B cell (primary cell): Measurements from ENCODE around the gene KPNB1. TPM values are rescaled to one million over a fixed set of nuclear protein-coding genes. Genes with fewer than 3 reads are reported as not detected.

Experiments
- ATAC-seq: fragments of 200-7000 bp; cut with Tn5 transposase; one replicate; pipeline ENCODE4 v1.10.0; 2021; ENCODE audit warnings: low read depth, mild to moderate bottlenecking, moderate number of reproducible peaks, moderate library complexity
- CTCF ChIA-PET: fragments of 350-600 bp; sonication (Branson Sonifier 250); formaldehyde crosslinking; loops from one replicate; lab custom pipeline; 2021; ENCODE audit warnings: antibody characterized with exemption, inconsistent platforms; lab: Charles Lee
- POLR2A ChIA-PET: fragments of 350-600 bp; sonication (Branson Sonifier 250); formaldehyde crosslinking; loops from one replicate; lab custom pipeline; 2021; ENCODE audit warnings: antibody characterized with exemption; lab: Charles Lee
- DNase-seq: peaks from one replicate; pipeline ENCODE4 v3.0.0; 2013
- H2AFZ ChIP-seq: 2 replicates; pipeline ENCODE4 v1.6.1; 2012; ENCODE audit warnings: mild to moderate bottlenecking, low read depth, low read length; ENCODE audit not compliant: insufficient read depth, poor library complexity, severe bottlenecking
- H3K27ac ChIP-seq, 2 donors: 1 replicate in 1 of 2; 2 replicates in 1 of 2; pipeline ENCODE4 v1.5.1; 2012 to 2013; ENCODE audit warnings: low read length in 2 of 2, mild to moderate bottlenecking in 2 of 2, moderate library complexity in 1 of 2
- H3K27me3 ChIP-seq, 4 experiments: fragments of 200-600 bp in 1 of 4; sonication (generic) in 1 of 4; replicated peaks in 1 of 4; 1 replicate in 2 of 4; 2 replicates in 2 of 4; pipeline versions ENCODE4 v1.6.1 to v1.7.0; 2013 to 2016; ENCODE audit warnings: low read length in 3 of 4, mild to moderate bottlenecking in 2 of 4, mixed read lengths in 1 of 4, moderate library complexity in 1 of 4; ENCODE audit not compliant: insufficient read depth in 4 of 4, control insufficient read depth in 3 of 4; ENCODE audit errors: control extremely low read depth in 1 of 4
- H3K36me3 ChIP-seq, 2 experiments: replicated peaks in 1 of 2; 1 replicate in 1 of 2; 2 replicates in 1 of 2; pipeline versions ENCODE4 v1.6.1 to v1.7.1; 2013; ENCODE audit warnings: low read length in 1 of 2; ENCODE audit not compliant: insufficient read depth in 2 of 2, control insufficient read depth in 1 of 2; ENCODE audit errors: control extremely low read depth in 1 of 2, extremely low read depth in 1 of 2
- H3K4me1 ChIP-seq, 2 donors: fragments of 200-600 bp in 1 of 2; sonication (generic) in 1 of 2; 1 replicate in 1 of 2; 2 replicates in 1 of 2; pipeline versions ENCODE4 v1.5.1 to v1.6.1; 2013 to 2017; ENCODE audit warnings: low read length in 2 of 2; ENCODE audit not compliant: control insufficient read depth in 2 of 2, insufficient read depth in 2 of 2
- H3K4me2 ChIP-seq: replicated peaks from 2 replicates; pipeline ENCODE3; 2012; ENCODE audit warnings: mild to moderate bottlenecking, low read depth, low read length; ENCODE audit not compliant: poor library complexity, severe bottlenecking
- H3K4me3 ChIP-seq, 5 experiments: fragments of 200-600 bp in 1 of 5; sonication (generic) in 1 of 5; 1 replicate in 3 of 5; 2 replicates in 2 of 5; pipeline versions ENCODE4 v1.5.1 to v1.7.0; 2011 to 2016; ENCODE audit warnings: low read length in 4 of 5, mild to moderate bottlenecking in 4 of 5, low read depth in 2 of 5, control low read depth in 1 of 5, moderate library complexity in 1 of 5; ENCODE audit not compliant: insufficient read depth in 1 of 5; ENCODE audit errors: control extremely low read depth in 1 of 5, extremely low read depth in 1 of 5
- H3K79me2 ChIP-seq: fragments of 200-600 bp; sonication (generic); one replicate; pipeline ENCODE4 v1.6.0; 2016; ENCODE audit warnings: low read length; ENCODE audit not compliant: control insufficient read depth, insufficient read depth
- H3K9ac ChIP-seq: fragments of 200-600 bp; sonication (generic); 2 replicates; pipeline ENCODE4 v1.6.1; 2017; ENCODE audit warnings: mild to moderate bottlenecking, low read length, moderate library complexity
- H3K9me3 ChIP-seq, 3 donors: one replicate each; pipeline versions ENCODE4 v1.6.1 to v1.7.1; 2013; ENCODE audit warnings: low read length in 2 of 3; ENCODE audit not compliant: control insufficient read depth in 2 of 3, insufficient read depth in 1 of 3; ENCODE audit errors: control extremely low read depth in 1 of 3
- H4K20me1 ChIP-seq: 2 replicates; pipeline ENCODE4 v1.6.0; 2012; ENCODE audit warnings: mild to moderate bottlenecking, low read length; ENCODE audit not compliant: insufficient read depth, control insufficient read depth, poor library complexity, severe bottlenecking
- H3K27ac Mint-ChIP-seq: one replicate; pipeline ENCODE4 v1.8.0; 2021; ENCODE audit warnings: mixed read lengths
- H3K27me3 Mint-ChIP-seq: one replicate; pipeline ENCODE4 v1.8.0; 2021; ENCODE audit warnings: mixed read lengths
- H3K4me1 Mint-ChIP-seq: one replicate; pipeline ENCODE4 v1.8.0; 2021; ENCODE audit warnings: mixed read lengths
- H3K4me3 Mint-ChIP-seq: one replicate; pipeline ENCODE4 v1.8.0; 2021; ENCODE audit warnings: mixed read lengths
- H3K9me3 Mint-ChIP-seq: one replicate; pipeline ENCODE4 v1.8.0; 2022; ENCODE audit warnings: mixed read lengths; ENCODE audit not compliant: insufficient read depth
- EZH2 ChIP-seq: IDR thresholded peaks from 2 replicates; pipeline ENCODE4 v1.6.1; 2012; ENCODE audit warnings: borderline replicate concordance, low read depth, mild to moderate bottlenecking, moderate library complexity, low read length; ENCODE audit not compliant: insufficient read depth, poor library complexity, severe bottlenecking
- WGBS: methylation state at CpG from one replicate; pipeline ENCODE4 v1.1.5; 2013; ENCODE audit warnings: missing lambda C conversion rate; ENCODE audit not compliant: insufficient coverage; 5-methylcytosine and 5-hydroxymethylcytosine counted together
- intact Hi-C: fragments of 100-400 bp; cut with micrococcal nuclease; formaldehyde crosslinking; loops from one replicate; pipeline ENCODE4 v1.10.0; 2022
- polyA plus RNA-seq: library from polyadenylated mRNA; depleted of rRNA; stranded (reverse); fragments of >200 nt; gene quantifications from 2 replicates; pipeline ENCODE4 v1.2.3, GENCODE V29; 2012
- total RNA-seq, 2 donors: library from RNA; stranded (reverse); fragments of 120-200 nt in 1 of 2; gene quantifications; 1 replicate in 1 of 2; 2 replicates in 1 of 2; pipeline versions ENCODE4 v1.2.3 to v1.2.4, GENCODE V29; 2013 to 2022
- TF ChIP-seq, protein P1 (sequence below): fragments of 200-600 bp; IDR thresholded peaks from one replicate; pipeline ENCODE4 v1.8.0; 2022; ENCODE audit warnings: antibody characterized with exemption, mild to moderate bottlenecking

Gene KPNB1
- total and polyA plus RNA-seq, 2 donors (not counting 1 experiment from before 2014, with no cell fraction given), result 60.6 to 278 TPM

- Mint-ChIP-seq H3K4me1 (no peaks in the 10 kb centered on the region), H3K9me3 (no peaks in the 10 kb centered on the region), H3K27ac (no peak overlapping the region), H3K27me3 (no peaks in the 10 kb centered on the region), H3K4me3 (no peak overlapping the region)
- no peak overlapping the region for H3K27ac ChIP-seq
- TF ChIP-seq EZH2, result no peak
- TF ChIP-seq, protein P1, sequence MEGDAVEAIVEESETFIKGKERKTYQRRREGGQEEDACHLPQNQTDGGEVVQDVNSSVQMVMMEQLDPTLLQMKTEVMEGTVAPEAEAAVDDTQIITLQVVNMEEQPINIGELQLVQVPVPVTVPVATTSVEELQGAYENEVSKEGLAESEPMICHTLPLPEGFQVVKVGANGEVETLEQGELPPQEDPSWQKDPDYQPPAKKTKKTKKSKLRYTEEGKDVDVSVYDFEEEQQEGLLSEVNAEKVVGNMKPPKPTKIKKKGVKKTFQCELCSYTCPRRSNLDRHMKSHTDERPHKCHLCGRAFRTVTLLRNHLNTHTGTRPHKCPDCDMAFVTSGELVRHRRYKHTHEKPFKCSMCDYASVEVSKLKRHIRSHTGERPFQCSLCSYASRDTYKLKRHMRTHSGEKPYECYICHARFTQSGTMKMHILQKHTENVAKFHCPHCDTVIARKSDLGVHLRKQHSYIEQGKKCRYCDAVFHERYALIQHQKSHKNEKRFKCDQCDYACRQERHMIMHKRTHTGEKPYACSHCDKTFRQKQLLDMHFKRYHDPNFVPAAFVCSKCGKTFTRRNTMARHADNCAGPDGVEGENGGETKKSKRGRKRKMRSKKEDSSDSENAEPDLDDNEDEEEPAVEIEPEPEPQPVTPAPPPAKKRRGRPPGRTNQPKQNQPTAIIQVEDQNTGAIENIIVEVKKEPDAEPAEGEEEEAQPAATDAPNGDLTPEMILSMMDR, result no peak
- no peak overlapping the region for H3K4me3 ChIP-seq
- ATAC-seq (no peak), DNase-seq (no peak)
- peaks cover 24% of the 10 kb centered on the region for H3K79me2 ChIP-seq
- ChIA-PET POLR2A (interaction anchor here (0.6 to 0.7 kb wide), 3 partner anchors 32 to 1554 kb away, joined by 3 to 5 read pairs (median 3); no protein-coding TSS in a partner anchor), CTCF (interaction anchor here (0.5 to 1.2 kb wide), 6 partner anchors 10 to 238 kb away, joined by 3 to 4 read pairs (median 3); no protein-coding TSS in a partner anchor)
- H4K20me1 ChIP-seq, result peaks cover 26% of the 10 kb centered on the region
- H3K9me3 ChIP-seq, result no peaks in the 10 kb centered on the region
- H3K36me3 ChIP-seq, result peaks cover 12 to 94% of the 10 kb centered on the region in 2 experiments
- intact Hi-C loops, result no loop called here
- H3K4me2 ChIP-seq, result no peak overlapping the region
- WGBS, result 71% methylated on average over 1 of the region's 7 CpGs
- H3K27me3 ChIP-seq, result no peaks in the 10 kb centered on the region
- H3K4me1 ChIP-seq, result no peaks in the 10 kb centered on the region
- no peak overlapping the region for H2AFZ ChIP-seq
- no peak overlapping the region for H3K9ac ChIP-seq
Observed at GRCh38 chr17:47676510-47677165, 26.9 kb downstream of the KPNB1 start.

GRCh38 chr17:47678196-47678595, 28.5 kb downstream of the KPNB1 start:
- no peaks in the 10 kb centered on the region for H3K9me3 Mint-ChIP-seq
- Histone ChIP-seq H3K79me2 (peaks cover 16% of the 10 kb centered on the region), H3K27ac (no peak overlapping the region), H4K20me1 (peaks cover 22% of the 10 kb centered on the region), H3K27me3 (no peaks in the 10 kb centered on the region), H3K9ac (no peak overlapping the region), H2AFZ (no peak overlapping the region), H3K4me2 (no peak overlapping the region), H3K4me1 (no peaks in the 10 kb centered on the region), H3K9me3 (no peaks in the 10 kb centered on the region), H3K4me3 (no peak overlapping the region), H3K36me3 (peaks cover 17 to 94% of the 10 kb centered on the region in 2 experiments)
- H3K4me3 Mint-ChIP-seq, result no peak overlapping the region
- intact Hi-C loops, result no loop called here
- H3K4me1 Mint-ChIP-seq, result no peaks in the 10 kb centered on the region
- ChIA-PET CTCF (interaction anchor here (1.1 to 3.3 kb wide), 4 partner anchors 10 to 55 kb away, joined by 3 to 25 read pairs (median 4); partner anchors contain the start of gene TBX21), POLR2A (no interaction called here)
- DNase-seq, result no peak
- no peaks in the 10 kb centered on the region for H3K27me3 Mint-ChIP-seq
- TF ChIP-seq, protein P1, result no peak
- no peak for TF ChIP-seq EZH2
- WGBS, result 98% methylated on average over 7 of the region's 7 CpGs
- no peak for ATAC-seq
- no peak overlapping the region for H3K27ac Mint-ChIP-seq
